ENCODE measurements around the gene RPS6KA2. TPM values are rescaled to one million over a fixed set of nuclear protein-coding genes. Genes with fewer than 3 reads are reported as not detected.
"Not testable (repeated sequence)": the region's sequence is repeated elsewhere in the genome, so short reads cannot be mapped to it uniquely, and the experiment has no call there.

RPS6KA2 gene
- total and polyA plus RNA-seq, 7 experiments from 2014 or later: 4.5 to 17.1 (median 6.6) TPM

GRCh38 chr6:166637812-166638572 is 10.9 kb upstream of the RPS6KA2 start:
- no peaks in the 10 kb centered on the region for H3K4me1 ChIP-seq (ENCODE audit: control insufficient read depth in 2 of 2, insufficient read depth in 2 of 2, low read length in 2 of 2)
- H3K4me3 ChIP-seq (ENCODE audit: low read length): no peak overlapping the region
- H3K9me3 ChIP-seq (ENCODE audit: control insufficient read depth in 2 of 3, low read length in 3 of 3): no peaks in the 10 kb centered on the region
- no peaks in the 10 kb centered on the region for H3K36me3 ChIP-seq (ENCODE audit: control insufficient read depth in 2 of 3, insufficient read depth in 3 of 3, low read length in 3 of 3)
- Mint-ChIP-seq H3K9me3 (peaks cover 0 to 18% (median 2%) of the 10 kb centered on the region in 11 donors), H3K4me3 (no peak overlapping the region), H3K27ac (no peak overlapping the region), H3K27me3 (peaks cover 38 to 51% (median 42%) of the 10 kb centered on the region in 5 donors), H3K36me3 (peaks cover 0 to 7% (median 0%) of the 10 kb centered on the region in 5 donors), H3K4me1 (peaks cover 2 to 17% (median 12%) of the 10 kb centered on the region in 7 donors)
- H3K27me3 ChIP-seq (ENCODE audit: control insufficient read depth in 2 of 2, insufficient read depth in 2 of 2, low read length in 2 of 2): no peaks in the 10 kb centered on the region
- intact Hi-C loops (cut with micrococcal nuclease): no loop called here
- DNase-seq: no peak
- H3K27ac ChIP-seq (ENCODE audit: low read depth, low read length): no peak overlapping the region
- CTCF ChIA-PET: no interaction called here
- POLR2A ChIA-PET: no interaction called here
- ATAC-seq: no peak

- no peak overlapping the region for H3K4me3 Mint-ChIP-seq
- CTCF ChIA-PET: no interaction called here
- intact Hi-C loops (cut with micrococcal nuclease): no loop called here
- H3K4me1 Mint-ChIP-seq: peaks cover 2 to 17% (median 12%) of the 10 kb centered on the region in 7 donors
- H3K9me3 ChIP-seq (ENCODE audit: control insufficient read depth in 2 of 3, low read length in 3 of 3): no peaks in the 10 kb centered on the region
- H3K27ac Mint-ChIP-seq: no peak overlapping the region
- H3K27me3 Mint-ChIP-seq: peaks cover 34 to 58% (median 46%) of the 10 kb centered on the region in 5 donors
- H3K36me3 Mint-ChIP-seq: peaks cover 0 to 5% (median 0%) of the 10 kb centered on the region in 5 donors
- POLR2A ChIA-PET: no interaction called here
- no peak for DNase-seq
- H3K36me3 ChIP-seq (ENCODE audit: control insufficient read depth in 2 of 3, insufficient read depth in 3 of 3, low read length in 3 of 3): no peaks in the 10 kb centered on the region
- H3K4me1 ChIP-seq (ENCODE audit: control insufficient read depth in 2 of 2, insufficient read depth in 2 of 2, low read length in 2 of 2): no peaks in the 10 kb centered on the region
- H3K27me3 ChIP-seq (ENCODE audit: control insufficient read depth in 2 of 2, insufficient read depth in 2 of 2, low read length in 2 of 2): no peaks in the 10 kb centered on the region
- no peak for ATAC-seq
- H3K9me3 Mint-ChIP-seq: peaks cover 0 to 10% (median 0%) of the 10 kb centered on the region in 11 donors
- H3K27ac ChIP-seq (ENCODE audit: low read depth, low read length): no peak overlapping the region
- H3K4me3 ChIP-seq (ENCODE audit: low read length): no peak overlapping the region
These were observed 9.9 kb upstream of the RPS6KA2 start for GRCh38 chr6:166636934-166637333.

GRCh38 chr6:166636191-166636933 is 9.3 kb upstream of the RPS6KA2 start:
- H3K4me1 Mint-ChIP-seq: peaks cover 2 to 17% (median 12%) of the 10 kb centered on the region in 7 donors
- peaks cover 0 to 5% (median 0%) of the 10 kb centered on the region in 5 donors for H3K36me3 Mint-ChIP-seq
- H3K9me3 Mint-ChIP-seq: peaks cover 0 to 6% (median 0%) of the 10 kb centered on the region in 11 donors
- ATAC-seq (no peak), DNase-seq (no peak)
- H3K4me1 ChIP-seq (ENCODE audit: control insufficient read depth in 2 of 2, insufficient read depth in 2 of 2, low read length in 2 of 2): no peaks in the 10 kb centered on the region
- no peaks in the 10 kb centered on the region for H3K36me3 ChIP-seq (ENCODE audit: control insufficient read depth in 2 of 3, insufficient read depth in 3 of 3, low read length in 3 of 3)
- H3K9me3 ChIP-seq (ENCODE audit: control insufficient read depth in 2 of 3, low read length in 3 of 3): no peaks in the 10 kb centered on the region
- POLR2A ChIA-PET: no interaction called here
- no peak overlapping the region for H3K4me3 Mint-ChIP-seq
- intact Hi-C loops (cut with micrococcal nuclease): no loop called here
- CTCF ChIA-PET: no interaction called here
- H3K27ac ChIP-seq (ENCODE audit: low read depth, low read length): no peak overlapping the region
- H3K27me3 ChIP-seq (ENCODE audit: control insufficient read depth in 2 of 2, insufficient read depth in 2 of 2, low read length in 2 of 2): no peaks in the 10 kb centered on the region
- no peak overlapping the region for H3K4me3 ChIP-seq (ENCODE audit: low read length)
- H3K27me3 Mint-ChIP-seq: peaks cover 31 to 59% (median 45%) of the 10 kb centered on the region in 5 donors
- H3K27ac Mint-ChIP-seq: no peak overlapping the region

GRCh38 chr6:166635013-166635970 is 8.2 kb upstream of the RPS6KA2 start:
- H3K27ac ChIP-seq (ENCODE audit: low read depth, low read length): no peak overlapping the region
- H3K9me3 ChIP-seq (ENCODE audit: control insufficient read depth in 2 of 3, low read length in 3 of 3): no peaks in the 10 kb centered on the region
- H3K36me3 ChIP-seq (ENCODE audit: control insufficient read depth in 2 of 3, insufficient read depth in 3 of 3, low read length in 3 of 3): no peaks in the 10 kb centered on the region
- DNase-seq: no peak
- ATAC-seq: no peak
- H3K4me1 Mint-ChIP-seq: peaks cover 0 to 12% (median 7%) of the 10 kb centered on the region in 7 donors
- H3K27me3 Mint-ChIP-seq: peaks cover 23 to 51% (median 38%) of the 10 kb centered on the region in 5 donors
- ChIA-PET POLR2A (no interaction called here), CTCF (no interaction called here)
- H3K4me1 ChIP-seq (ENCODE audit: control insufficient read depth in 2 of 2, insufficient read depth in 2 of 2, low read length in 2 of 2): no peaks in the 10 kb centered on the region
- H3K9me3 Mint-ChIP-seq: peaks cover 0 to 1% (median 0%) of the 10 kb centered on the region in 11 donors
- no peaks in the 10 kb centered on the region for H3K27me3 ChIP-seq (ENCODE audit: control insufficient read depth in 2 of 2, insufficient read depth in 2 of 2, low read length in 2 of 2)
- H3K4me3 Mint-ChIP-seq: no peak overlapping the region
- H3K4me3 ChIP-seq (ENCODE audit: low read length): no peak overlapping the region
- no peak overlapping the region for H3K27ac Mint-ChIP-seq
- peaks cover 0 to 5% (median 0%) of the 10 kb centered on the region in 5 donors for H3K36me3 Mint-ChIP-seq
- intact Hi-C loops (cut with micrococcal nuclease): no loop called here

GRCh38 chr6:166634581-166634980 is 7.5 kb upstream of the RPS6KA2 start:
- H3K4me3 ChIP-seq (ENCODE audit: low read length); CTCF ChIA-PET; ATAC-seq; H3K27me3 ChIP-seq (ENCODE audit: control insufficient read depth in 2 of 2, insufficient read depth in 2 of 2, low read length in 2 of 2); H3K4me3 Mint-ChIP-seq; H3K4me1 Mint-ChIP-seq; H3K36me3 Mint-ChIP-seq; H3K9me3 ChIP-seq (ENCODE audit: control insufficient read depth in 2 of 3, low read length in 3 of 3); intact Hi-C loops (cut with micrococcal nuclease); H3K27ac Mint-ChIP-seq; H3K27ac ChIP-seq (ENCODE audit: low read depth, low read length); H3K9me3 Mint-ChIP-seq; H3K36me3 ChIP-seq (ENCODE audit: control insufficient read depth in 2 of 3, insufficient read depth in 3 of 3, low read length in 3 of 3); H3K4me1 ChIP-seq (ENCODE audit: control insufficient read depth in 2 of 2, insufficient read depth in 2 of 2, low read length in 2 of 2); DNase-seq: not testable (repeated sequence)
- H3K27me3 Mint-ChIP-seq: peaks cover 25 to 46% (median 32%) of the 10 kb centered on the region in 5 donors
- POLR2A ChIA-PET: interaction anchor here (1.6 kb wide), 1 partner anchor 15 kb away, joined by 5 read pairs; no protein-coding TSS in a partner anchor
